GM19467 (cell line): ENCODE data around the gene ADAMTS4.
"Not testable (repeated sequence)": the region's sequence is repeated elsewhere in the genome, so short reads cannot be mapped to it uniquely, and the experiment has no call there.

ENCODE experiments used
- ATAC-seq: cut with Tn5 transposase; IDR thresholded peaks from one replicate; pipeline ENCODE4 v1.9.1; 2021; ENCODE audit warnings: mild to moderate bottlenecking, moderate library complexity; ENCODE audit not compliant: unreplicated experiment

ADAMTS4 gene, protein sequence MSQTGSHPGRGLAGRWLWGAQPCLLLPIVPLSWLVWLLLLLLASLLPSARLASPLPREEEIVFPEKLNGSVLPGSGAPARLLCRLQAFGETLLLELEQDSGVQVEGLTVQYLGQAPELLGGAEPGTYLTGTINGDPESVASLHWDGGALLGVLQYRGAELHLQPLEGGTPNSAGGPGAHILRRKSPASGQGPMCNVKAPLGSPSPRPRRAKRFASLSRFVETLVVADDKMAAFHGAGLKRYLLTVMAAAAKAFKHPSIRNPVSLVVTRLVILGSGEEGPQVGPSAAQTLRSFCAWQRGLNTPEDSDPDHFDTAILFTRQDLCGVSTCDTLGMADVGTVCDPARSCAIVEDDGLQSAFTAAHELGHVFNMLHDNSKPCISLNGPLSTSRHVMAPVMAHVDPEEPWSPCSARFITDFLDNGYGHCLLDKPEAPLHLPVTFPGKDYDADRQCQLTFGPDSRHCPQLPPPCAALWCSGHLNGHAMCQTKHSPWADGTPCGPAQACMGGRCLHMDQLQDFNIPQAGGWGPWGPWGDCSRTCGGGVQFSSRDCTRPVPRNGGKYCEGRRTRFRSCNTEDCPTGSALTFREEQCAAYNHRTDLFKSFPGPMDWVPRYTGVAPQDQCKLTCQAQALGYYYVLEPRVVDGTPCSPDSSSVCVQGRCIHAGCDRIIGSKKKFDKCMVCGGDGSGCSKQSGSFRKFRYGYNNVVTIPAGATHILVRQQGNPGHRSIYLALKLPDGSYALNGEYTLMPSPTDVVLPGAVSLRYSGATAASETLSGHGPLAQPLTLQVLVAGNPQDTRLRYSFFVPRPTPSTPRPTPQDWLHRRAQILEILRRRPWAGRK

DNA sequence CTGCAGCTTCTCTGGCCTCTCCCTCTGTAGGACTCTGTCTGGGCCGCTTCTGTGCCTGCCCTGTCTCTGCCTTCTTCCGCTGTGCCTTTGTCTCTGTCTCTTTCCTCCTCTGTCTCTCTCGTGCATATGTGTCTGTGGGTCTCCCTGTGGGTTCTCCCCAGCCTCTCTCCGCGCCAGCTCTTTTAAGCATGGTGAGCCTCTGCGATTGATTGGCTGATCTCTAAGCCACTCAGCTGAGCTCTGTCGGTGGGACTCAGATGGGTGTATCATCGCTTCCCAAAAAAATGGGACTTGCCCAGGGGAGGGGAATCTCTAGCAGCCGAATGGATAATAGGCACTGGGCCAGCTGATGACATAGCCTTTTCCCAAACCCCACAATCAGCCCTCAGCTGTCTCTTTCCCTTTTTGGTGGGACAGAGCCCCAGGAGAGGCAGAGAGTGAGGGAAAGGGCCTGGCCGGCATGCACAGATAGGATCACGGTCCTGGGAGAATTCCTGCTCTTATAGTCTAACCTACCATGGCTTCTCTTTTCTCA is at the start of gene ADAMTS4:
TSS of gene ADAMTS4 (minus strand) at position 158 of the 535 bp plus-strand sequence. CDS start 427 bp downstream, outside the sequence.
- no peak for ATAC-seq

DNA sequence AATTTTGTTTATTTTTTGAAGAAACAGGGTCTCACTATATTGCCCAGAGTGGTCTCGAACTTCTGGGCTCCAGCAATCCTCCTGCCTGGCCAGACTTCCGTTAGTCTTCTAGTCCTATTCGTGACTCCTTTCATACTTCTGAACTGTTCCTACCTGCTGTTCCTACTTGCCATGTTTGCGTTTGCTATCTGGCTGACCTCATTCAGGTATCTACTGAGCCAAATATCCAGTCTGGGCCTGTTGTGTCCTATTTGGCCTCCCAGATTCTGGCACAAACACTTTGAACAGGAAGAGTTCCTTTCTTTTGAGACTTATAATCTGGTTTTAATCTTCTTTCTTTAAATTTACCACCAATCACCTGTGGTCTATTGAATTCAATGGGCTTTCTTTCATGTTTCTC is 46.0 kb upstream of the ADAMTS4 start:
- ATAC-seq: no peak

DNA sequence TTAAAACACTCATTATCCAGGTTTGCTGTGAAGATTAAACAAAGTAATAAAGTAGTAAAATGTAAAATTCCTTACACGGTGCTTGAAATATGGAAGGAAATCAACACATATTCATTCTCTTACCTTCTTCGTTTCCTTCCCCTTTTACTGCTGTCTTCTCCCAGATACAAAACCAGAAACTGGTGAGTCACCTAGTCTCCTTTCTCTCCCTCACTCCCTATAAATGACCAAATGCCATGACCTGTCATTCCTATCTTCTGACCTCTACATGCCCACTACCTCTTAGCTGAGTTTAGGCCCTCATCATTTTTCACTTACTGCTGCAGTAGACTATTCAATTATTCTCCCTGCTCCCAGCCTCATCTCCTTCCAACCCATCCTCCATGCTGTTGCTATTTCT is 43.5 kb upstream of the ADAMTS4 start:
- ATAC-seq: no peak

DNA sequence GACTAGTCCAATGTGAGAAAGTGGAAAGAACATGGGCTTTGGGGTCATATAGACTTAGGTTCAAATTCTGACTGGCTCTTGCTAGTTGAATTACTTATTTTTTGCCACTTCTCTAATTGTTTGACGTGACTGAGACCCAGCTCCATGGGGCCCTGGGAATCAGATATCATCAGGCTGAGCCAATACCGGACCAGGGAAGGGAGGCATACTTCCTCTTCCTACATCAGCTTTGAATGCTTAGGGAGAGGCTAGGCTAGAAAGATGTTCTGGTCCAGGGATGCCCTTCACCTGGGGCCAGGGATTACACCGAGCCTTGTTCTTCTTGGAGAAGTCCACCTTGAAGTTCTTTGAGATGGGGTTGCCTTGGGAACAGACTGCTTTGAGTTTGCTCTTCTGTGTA is 42.8 kb upstream of the ADAMTS4 start:
- ATAC-seq: no peak

DNA sequence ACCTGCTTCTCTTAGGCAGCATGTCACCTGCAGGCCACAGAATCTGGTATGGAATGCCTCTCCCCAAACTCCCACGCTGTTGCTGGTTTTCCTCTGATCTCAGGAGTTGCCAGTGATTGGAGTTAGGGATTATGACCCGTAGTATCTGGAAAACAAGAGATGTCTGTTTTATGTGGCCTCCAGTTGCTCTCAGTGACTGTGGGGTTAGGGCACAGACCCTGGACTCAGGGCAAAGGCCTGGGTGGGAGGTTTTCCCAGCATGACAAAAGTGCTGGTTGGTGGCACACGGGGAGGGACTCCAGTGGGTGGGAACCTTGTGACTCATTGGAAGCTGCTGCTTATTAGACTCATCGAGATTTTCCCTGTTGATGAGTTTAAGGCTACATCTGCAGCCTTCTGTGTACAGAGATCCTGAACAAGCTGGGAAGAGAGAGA is 39.2 kb upstream of the ADAMTS4 start, which contains the start of gene NR1I3:
TSS of gene NR1I3 (minus strand) at position 165 of the 435 bp plus-strand sequence. CDS start 1,638 bp downstream, outside the sequence.
- no peak for ATAC-seq

DNA sequence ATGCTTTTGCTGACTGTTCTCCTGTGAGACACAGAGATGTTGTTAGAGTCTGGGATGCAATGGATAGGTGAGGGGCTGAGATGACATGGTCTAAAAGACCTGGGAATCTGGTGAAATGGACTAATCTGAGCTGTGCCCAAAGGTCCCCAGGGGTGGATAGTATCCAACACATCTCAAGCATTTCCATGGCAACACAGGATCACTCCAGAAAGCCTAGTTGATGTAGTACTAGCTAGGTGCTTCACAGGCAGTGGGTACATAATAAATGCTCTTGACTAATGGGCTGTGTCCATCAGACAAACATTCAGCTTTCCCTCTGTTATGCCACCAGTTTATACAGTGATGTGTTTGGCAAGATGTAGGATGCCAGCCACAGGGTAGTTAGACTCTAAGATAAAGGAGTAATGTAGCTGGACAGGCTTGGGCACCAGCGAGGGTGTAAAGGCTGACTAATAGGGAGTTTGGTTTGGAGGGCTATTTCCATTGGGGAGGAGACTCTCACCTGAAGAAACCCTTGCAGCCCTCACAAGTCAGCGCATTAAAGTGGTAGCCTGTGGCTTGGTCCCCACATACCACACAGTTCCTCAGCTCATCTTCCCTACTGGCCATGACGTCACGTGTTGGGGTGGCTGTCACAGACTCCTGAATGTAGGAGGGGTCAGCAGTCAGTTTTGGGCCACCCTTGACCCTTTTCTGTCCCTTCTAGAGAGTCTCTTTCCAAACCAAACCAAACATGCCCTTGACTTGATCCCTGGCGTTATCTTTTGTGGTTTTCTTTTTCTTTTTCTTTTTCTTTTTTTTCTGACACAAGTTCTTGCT is 37.3 kb upstream of the ADAMTS4 start:
- ATAC-seq: no peak

DNA sequence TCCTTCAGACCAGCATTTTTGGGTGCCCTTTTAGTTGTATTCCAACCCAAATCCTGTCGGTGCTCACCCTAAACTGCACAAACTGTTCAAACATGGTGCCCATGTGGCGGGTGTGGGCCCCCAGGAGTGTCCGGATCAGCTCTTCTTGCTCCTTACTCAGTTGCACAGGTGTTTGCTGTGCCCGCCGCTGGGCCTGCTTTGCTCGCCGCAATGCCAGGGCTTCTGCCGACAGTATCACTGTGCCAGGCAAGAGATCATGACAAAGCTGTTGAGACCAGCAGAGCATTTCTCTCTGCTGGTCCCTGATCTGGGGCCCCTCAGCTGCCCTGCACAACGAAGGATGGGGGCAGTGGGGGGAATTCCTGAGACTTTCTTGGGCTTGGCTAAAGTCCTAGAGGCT is 34.2 kb upstream of the ADAMTS4 start:
- ATAC-seq: no peak

DNA sequence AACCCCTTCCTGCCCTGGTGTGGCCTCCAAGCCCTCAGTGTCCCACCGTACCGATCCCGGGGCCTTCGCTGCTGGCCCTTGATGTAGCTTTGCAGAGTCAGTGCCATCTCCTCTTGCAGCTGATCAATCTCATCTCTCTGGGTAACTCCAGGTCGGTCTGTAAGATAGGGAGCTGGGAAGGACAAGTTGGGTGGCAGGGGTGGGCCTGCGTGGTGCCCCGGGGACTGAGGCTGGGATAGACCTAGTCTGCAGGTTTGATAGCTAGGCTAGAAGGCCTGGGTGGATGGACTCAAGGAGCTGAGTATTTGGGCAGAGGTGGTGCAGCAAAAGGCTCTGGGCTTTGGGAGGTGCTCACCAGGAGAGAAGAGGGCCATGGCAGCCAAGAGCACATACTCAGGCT is 31.9 kb upstream of the ADAMTS4 start:
- no peak for ATAC-seq

DNA sequence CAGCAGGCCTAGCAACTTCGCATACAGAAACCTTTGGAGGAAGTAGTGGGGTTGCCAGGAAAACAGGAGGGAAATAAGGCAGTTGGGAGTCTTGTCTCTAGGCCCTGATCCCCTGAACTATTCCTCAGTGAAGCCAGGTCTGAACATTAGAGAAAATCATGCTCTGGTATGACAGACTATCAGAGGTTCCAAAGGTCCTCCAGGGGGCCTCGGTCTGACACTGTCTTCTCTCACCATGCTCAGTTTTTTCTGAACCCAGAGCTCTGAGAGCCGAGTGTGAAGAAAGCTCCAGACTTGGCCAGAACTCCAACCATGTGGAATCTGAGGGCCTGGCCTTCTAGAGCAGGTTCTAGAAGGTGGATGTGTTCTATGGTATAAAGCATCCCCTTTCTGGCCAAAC is 31.0 kb upstream of the ADAMTS4 start:
- ATAC-seq: no peak

DNA sequence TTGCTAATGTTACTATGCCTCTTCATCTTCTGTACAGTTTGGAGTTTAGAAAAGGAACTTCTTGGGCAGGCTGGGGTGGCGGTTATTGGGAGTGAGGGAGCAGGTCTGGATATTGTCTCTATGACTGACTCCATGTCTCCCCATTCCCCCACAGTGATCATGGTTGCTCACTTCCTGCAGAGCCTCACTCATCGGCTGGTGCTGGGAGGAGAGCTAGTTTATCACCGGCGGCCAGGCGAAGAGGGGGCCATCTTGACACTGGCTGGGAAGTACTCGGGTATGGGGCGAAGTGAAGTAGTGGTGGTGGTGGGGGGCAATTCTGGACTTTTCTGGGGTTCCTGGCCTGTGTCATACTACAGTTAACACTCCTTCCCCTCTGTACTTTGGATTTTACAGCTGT is 29.2 kb upstream of the ADAMTS4 start:
- ATAC-seq: no peak

DNA sequence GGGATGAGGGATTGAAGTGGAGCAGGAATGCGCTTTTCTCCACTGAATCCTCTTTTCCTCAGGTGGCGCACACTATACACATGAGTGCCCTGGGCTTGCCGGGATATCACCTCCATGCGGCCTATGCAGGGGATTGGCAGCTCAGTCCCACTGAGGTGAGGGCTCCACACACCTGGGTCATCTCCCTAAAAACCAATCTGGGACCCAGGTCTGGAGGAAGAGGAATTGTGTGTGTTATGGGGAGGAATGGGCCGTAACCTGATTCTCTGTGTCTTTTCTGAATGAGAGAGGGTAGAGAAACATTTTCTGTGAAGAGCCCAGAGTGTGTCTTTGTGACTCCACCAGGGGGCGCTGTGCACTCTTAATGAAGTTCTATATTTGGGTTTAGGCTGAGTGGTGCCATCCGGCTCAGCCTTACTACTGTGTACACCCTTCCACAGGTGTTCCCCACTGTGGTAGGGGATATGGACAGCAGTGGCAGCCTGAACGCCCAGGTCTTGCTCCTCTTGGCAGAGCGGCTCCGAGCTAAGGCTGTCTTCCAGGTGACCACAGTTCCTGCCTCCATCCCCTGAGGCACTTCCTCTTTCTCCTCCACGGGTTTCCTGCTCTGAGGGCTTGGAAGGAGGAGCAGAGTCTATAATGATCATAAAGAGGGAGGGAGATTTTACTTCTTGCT is 28.5 kb upstream of the ADAMTS4 start:
- ATAC-seq: no peak

DNA sequence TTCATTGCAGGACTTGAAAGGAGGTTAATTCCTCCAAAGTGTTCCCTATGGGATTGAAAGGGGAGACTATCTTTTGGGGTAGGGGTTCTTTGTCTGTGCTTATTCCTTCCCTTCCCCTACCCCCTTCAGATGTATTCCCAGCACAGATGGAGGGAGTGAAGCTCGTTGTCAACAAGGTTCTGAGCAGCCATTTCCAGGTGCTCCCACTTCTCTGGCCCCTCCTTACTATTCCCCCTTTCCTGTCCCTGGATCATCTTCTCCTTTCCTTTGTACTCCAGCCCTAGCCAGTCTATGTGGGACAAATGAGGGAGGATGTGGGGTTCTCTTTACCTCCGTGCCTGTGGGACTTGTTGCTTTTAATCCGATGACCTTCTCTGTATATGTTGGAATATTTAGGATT is 27.9 kb upstream of the ADAMTS4 start:
- no peak for ATAC-seq

DNA sequence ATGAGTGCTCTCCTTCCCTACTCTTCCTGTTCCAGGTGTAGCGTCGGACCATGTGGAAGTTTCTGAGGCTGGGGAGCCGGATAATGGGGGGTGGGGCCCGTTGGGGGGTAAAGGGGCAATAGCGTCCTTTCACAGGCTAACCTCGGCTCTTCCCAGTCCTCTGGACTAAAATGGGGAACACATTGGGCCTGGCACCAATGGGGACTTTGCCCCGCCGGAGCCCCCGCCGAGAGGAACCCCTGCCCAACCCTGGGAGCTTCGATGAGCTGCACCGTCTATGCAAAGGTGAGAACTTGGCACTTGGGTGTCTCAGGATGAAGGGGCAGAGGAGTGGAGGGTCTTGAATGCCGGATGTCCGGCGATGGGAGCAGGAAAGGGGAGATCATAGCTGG is 27.5 kb upstream of the ADAMTS4 start:
- peak; percentile 1 for ATAC-seq

DNA sequence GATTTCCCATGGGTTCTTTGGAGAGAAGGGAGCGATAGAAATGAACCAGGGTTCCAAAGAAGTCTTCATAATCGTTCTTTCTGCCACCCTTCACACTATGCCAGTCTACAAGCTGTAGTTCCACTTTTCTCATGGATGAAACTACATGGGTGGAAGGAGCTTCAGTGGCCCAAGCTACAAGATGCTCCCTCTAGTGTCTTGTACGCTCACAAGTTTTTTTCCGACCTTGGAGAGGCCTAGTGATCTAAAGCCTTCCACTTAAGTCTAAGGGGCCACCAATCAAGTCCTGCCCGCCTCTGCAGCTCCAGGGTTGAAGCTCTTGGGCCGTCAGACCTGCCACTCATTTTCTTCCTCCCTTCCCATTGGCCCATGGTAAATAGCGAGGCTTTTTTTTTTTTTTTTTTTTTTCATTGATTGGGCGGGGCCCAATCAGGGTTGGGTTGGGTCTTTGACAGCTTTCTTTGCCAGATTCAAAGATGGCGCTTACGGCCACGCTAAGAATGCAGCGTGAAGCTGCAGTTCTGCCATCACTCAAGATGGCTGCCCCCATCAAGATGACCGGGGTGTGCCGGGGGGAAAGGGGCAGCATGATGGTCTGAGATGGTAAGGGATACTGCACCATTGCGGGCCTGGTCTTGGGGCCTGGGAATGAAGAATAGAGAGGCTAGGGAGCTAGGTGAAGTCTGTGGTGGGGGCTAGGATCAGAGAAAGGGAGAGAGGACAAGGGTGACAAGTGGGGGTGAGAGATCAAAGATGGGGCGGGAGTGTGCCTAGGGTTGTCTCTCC is 26.9 kb upstream of the ADAMTS4 start, which contains the start of gene TOMM40L:
TSS of gene TOMM40L (plus strand) at position 527 of the 786 bp plus-strand sequence. CDS start 430 bp downstream, outside the sequence.
- ATAC-seq: peak; percentile 94

DNA sequence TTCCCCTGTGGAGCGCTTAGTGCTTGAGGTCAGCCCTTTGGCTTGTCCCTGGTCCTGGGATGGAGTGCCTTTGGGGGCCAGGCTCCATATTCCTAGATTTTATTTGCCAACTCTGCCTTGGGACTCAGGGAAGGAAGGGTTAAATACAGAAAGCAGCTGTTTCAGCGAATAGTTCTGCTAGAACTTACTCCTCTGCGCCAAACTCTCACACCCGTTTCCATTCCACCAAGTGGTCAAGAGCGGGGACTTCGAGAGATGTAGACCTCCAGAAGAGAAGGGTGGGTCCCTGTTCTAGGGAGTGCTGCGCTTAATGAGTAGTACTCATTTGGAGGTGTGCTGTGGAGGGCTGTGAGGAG is 26.3 kb upstream of the ADAMTS4 start:
- no peak for ATAC-seq

DNA sequence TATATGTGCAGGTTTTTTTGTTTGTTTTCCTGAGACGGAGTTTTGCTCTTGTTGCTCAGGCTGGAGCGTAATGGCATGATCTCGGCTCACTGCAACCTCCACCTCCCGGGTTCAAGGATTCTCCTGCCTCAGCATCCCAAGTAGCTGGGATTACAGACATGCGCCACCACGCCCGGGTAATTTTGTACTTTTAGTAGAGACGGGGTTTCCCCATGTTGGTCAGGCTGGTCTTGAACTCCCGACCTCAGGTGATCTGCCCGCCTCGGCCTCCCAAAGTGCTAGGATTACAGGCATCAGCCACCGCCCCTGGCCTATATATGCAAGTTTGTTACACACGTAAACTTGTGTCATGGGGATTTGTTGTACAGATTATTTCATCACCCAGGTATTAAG is 25.8 kb upstream of the ADAMTS4 start:
- not testable (repeated sequence) for ATAC-seq

DNA sequence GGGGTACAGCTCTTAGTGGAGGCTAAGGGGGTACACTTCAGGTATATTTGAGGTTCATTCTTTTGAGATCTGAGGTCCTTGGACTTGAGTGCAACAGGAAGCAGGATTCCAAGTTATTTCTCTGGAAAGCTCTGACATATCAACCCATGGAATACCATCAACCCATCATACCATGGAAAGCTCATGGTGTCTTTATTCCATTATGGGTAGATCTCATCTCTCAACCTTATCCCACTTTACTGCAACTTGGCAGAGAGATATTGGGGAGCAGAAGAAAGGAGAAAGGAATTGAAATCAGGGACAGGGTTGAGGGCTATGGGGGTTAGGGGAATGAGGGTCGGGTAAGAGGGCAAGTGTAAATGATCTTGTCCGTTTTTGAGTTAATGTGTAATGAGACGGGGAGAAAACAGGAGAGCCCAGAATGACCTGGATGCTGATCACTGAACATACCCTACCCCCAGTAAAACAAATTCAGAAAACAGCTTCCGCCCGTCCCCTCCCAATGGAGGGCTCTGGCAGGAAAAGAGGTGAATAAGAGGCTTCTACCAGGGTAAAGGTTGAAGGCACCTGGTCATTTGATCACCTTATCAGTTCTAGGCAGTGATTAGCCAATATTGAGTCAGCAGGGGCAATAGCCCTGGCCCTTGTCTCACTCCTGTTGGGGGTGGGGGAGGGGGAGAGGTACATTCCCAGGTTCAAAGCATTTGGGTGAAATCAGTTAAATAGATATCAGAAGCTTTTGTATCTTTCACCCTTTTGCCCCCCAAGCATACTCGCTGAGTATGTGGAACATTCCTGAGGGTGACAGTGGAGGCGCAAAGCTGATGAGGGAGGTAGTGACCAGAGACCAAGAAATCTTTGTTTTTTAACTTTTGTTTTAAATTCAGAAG is 25.2 kb upstream of the ADAMTS4 start:
- no peak for ATAC-seq
